ENCODE results near the gene MED25. TPM values are rescaled to one million over a fixed set of nuclear protein-coding genes. Genes with fewer than 3 reads are reported as not detected.

Gene MED25
- total and polyA plus RNA-seq, 9 of the 15 experiments (the other 6 are each of a cell fraction or from before 2014, with no cell fraction given): 4.1 to 93.9 (median 19.3) TPM

GRCh38 chr19:49848938-49849337 lies 30.8 kb downstream of the MED25 start (continued):
- TF ChIP-seq C11orf30 (IDR thresholded peaks at IDR 0.05; ENCODE audit: low read depth): peak; percentile 75
- TF ChIP-seq NFE2 (IDR thresholded peaks at IDR 0.05; ENCODE audit: low read depth): peak; percentile 85
- TF ChIP-seq, protein P1, sequence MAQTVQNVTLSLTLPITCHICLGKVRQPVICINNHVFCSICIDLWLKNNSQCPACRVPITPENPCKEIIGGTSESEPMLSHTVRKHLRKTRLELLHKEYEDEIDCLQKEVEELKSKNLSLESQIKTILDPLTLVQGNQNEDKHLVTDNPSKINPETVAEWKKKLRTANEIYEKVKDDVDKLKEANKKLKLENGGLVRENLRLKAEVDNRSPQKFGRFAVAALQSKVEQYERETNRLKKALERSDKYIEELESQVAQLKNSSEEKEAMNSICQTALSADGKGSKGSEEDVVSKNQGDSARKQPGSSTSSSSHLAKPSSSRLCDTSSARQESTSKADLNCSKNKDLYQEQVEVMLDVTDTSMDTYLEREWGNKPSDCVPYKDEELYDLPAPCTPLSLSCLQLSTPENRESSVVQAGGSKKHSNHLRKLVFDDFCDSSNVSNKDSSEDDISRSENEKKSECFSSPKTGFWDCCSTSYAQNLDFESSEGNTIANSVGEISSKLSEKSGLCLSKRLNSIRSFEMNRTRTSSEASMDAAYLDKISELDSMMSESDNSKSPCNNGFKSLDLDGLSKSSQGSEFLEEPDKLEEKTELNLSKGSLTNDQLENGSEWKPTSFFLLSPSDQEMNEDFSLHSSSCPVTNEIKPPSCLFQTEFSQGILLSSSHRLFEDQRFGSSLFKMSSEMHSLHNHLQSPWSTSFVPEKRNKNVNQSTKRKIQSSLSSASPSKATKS (CRISPR knock-in tag; IDR thresholded peaks at IDR 0.05): no peak
- TF ChIP-seq, protein P2, sequence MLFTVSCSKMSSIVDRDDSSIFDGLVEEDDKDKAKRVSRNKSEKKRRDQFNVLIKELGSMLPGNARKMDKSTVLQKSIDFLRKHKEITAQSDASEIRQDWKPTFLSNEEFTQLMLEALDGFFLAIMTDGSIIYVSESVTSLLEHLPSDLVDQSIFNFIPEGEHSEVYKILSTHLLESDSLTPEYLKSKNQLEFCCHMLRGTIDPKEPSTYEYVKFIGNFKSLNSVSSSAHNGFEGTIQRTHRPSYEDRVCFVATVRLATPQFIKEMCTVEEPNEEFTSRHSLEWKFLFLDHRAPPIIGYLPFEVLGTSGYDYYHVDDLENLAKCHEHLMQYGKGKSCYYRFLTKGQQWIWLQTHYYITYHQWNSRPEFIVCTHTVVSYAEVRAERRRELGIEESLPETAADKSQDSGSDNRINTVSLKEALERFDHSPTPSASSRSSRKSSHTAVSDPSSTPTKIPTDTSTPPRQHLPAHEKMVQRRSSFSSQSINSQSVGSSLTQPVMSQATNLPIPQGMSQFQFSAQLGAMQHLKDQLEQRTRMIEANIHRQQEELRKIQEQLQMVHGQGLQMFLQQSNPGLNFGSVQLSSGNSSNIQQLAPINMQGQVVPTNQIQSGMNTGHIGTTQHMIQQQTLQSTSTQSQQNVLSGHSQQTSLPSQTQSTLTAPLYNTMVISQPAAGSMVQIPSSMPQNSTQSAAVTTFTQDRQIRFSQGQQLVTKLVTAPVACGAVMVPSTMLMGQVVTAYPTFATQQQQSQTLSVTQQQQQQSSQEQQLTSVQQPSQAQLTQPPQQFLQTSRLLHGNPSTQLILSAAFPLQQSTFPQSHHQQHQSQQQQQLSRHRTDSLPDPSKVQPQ (CRISPR knock-in tag; IDR thresholded peaks at IDR 0.05; ENCODE audit: borderline replicate concordance): no peak
- no peak for TF ChIP-seq ZNF785 (CRISPR knock-in tag; IDR thresholded peaks at IDR 0.05)
- no peak for TF ChIP-seq U2AF2 (optimal IDR thresholded peaks at IDR 0.05; ENCODE audit: low read depth, low read length)
- TF ChIP-seq PBX2 (CRISPR knock-in tag; IDR thresholded peaks at IDR 0.05; ENCODE audit: low read depth): no peak
- TF ChIP-seq PBX2 (tag; conservative IDR thresholded peaks at IDR 0.05; ENCODE audit: low read depth): no peak
- no peak for TF ChIP-seq CAMTA2 (CRISPR knock-in tag; conservative IDR thresholded peaks at IDR 0.05)
- no peak for TF ChIP-seq CREB5 (CRISPR knock-in tag; IDR thresholded peaks at IDR 0.05)
- no peak for TF ChIP-seq MECOM (CRISPR knock-in tag; IDR thresholded peaks at IDR 0.05)

Measured in K562 (cell line).